DLD1 (cell line): ENCODE results near the gene GLIS2.

Source experiments
- in situ Hi-C: cut with HindIII; loops from 2 replicates; pipeline ENCODE4 v1.10.0; 2017; ENCODE audit warnings: low sequenced_read_pairs

Gene GLIS2

DNA sequence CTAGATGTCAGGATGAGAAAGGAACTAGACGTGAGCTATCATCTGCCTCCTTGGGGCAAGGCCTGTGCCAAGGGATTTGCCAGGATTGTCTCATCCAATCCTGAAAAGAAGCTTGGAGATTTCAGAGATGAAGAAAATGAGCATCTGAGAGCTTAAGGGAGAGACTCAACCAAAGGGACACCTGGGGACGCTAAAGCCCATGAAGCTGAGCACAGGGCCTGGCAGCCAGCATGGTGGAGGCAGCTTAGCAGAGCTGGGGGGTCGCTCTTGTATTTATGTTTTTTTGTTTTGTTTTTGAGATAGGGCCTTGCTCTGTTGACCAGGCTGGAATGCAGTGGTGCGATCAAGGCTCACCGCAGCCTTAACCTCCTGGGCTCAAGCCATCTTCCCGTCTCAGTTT lies 18.4 kb upstream of the GLIS2 start:
- in situ Hi-C loops, result no loop called here

DNA sequence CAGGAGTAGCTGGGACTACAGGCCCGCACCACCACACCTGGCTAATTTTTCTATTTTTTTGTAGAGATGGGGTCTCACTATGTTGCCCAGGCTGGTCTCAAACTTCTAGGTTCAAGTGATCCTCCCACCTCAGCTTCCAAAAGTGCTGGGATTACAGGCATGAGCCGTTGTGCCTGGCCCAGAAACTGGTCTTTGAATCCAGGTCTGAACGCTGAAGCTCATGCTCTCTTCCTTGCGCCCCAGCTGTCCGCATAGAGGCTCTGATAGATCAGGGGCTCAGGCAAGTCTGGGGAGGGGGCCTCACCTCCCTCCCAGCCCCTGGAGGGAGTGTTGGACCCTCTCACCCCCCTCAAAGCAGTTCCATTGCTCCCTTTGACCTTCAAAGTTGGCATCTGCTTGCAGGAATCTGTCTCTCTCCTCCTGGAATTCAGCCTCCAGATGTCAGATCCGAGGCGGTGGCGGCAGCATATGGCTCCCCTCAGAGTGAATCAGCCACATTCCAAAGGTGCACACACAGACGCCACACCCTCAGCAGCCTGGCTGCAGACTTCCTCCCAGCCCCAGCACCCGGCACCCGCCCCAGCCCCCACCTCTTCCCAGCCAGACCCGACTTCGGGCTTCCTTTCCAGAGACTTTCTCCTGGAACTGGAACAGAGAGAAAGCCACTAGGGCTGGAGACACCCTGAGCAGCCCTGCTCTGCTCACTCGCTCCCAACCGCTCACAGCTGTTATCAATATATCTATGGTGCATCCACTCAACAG lies 16.9 kb upstream of the GLIS2 start:
- in situ Hi-C loops, result no loop called here

DNA sequence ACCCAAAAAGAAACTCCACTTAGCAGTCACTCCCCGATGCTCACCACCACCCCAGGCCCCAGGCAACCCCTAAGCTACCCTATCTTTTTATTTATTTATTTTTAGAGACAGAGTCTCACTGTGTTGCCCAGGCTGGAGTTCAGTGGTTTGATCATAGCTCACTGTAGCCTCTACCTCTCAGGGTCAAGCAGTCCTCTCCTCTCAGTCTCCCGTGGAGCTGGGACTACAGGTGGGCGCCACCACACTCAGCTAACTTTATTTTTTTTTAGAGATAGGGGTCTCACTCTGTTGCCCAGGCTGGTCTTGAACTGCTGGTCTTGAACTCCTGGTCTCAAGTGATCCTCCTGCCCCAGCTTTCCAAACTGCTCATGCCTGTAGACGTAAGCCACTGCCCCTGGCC lies 14.7 kb upstream of the GLIS2 start:
- in situ Hi-C loops, result no loop called here

DNA sequence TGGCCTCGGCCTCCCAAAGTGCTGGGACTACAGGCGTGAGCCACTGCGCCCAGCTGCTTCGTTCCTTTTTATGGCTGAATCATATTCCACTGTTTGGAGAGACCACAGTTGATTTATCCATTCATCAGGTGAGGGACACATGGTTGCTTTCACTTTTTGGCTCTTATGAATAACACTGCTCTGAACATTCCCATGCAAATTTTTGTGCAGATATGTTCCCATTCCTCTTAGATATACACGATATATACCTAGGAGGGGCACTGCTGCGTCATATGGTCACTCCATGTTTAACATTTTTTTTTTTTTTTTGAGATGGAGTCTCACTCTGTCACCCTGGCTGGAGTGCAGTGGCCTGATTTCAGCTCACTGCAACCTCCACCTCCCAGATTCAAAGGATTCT lies 13.9 kb upstream of the GLIS2 start:
- in situ Hi-C loops, result no loop called here

DNA sequence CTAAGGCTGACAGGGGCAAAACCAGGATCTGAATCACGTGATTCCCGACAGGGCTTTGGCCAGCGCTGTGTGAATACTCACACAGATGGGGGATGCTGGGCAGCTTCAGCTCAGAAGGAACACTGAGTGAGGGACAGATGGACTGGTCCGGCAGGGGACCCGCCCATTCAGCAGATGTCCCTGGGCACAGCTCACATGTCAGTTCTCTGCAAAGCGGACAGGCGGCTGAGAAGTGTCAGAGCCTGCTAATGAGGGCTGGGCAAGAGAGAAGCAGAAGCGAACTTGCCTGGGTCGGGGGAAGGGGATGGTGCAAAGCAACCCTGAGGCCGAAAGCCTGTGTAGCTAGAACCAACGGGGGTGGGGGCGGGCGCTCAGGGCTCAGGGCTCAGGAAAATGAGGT lies 11.9 kb upstream of the GLIS2 start:
- in situ Hi-C loops, result no loop called here

DNA sequence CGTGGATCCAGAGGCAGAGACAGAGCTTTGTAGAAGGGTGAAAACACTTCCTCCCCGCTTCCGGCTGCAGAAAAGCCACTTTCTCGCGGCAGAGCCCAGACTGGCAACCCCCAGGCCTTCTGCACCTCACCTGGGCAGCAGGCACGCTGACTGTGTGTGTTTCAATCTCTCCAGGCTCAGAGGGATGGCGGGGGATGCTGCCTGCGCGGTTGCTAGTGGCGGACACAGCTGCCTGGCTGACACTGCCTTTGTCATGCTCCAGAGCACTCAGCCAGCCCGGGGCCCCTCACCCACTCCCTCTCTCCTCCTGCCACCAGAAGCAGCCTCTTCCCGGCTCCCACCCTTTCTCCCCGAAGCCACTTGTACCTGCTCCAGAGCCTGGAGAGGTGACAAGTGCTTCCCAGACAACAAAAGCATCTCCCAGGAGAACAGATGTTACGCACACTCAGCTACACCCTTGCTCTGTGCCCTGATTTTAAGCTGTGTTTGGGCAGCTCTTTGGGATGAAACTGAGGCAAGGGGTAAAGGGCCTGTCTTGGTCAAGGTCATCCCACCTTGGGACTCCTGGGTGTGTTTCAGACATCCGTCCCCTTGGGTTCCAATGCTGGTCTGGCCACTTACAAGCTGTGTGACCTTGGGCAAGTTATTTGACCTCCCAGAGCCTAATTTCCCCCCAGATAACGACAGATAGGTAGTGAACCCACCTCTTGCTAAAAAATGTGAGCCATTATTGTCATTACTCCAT lies 9.2 kb upstream of the GLIS2 start:
- in situ Hi-C loops, result no loop called here

DNA sequence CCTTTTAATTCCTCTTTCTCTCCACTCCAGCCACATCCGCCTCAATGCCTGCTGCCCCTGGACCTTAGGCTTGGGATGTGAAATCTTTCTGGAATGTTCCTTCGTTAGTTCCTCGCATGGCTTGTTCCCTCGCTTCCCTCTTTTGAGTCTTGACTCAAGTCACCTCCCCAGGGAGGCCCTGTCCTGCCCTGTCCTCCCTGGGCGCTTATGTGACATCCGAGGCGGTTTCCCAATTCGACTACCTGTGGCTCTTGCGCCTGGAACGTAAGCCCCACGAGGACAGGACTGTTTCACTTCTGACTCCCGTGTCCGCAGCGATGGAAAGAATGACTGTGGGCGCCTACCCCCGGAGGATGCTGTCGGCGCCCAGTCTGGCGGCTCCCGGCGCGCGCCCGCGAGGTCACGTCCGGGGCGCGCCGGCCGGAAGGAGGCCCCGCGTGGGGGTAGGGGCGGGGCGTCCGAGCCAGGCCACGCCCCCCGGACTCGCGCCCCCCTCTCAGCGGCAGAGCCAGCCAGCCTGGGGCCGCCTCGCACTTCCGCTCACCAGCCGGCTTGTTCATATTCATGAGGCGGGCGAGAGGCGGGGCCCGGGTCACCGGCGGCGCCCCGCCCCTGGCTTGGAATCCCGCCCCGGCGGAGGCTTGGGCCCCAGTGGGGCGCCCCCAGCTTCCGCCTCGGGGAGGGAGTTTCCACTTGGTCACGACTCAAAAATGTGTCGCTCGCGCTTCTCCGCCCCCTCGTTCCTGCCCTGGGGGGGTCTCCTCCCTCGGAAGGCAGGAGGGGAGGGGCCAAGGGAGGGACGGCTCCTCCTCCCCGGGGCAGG lies 8.4 kb upstream of the GLIS2 start:
- in situ Hi-C loops, result no loop called here

DNA sequence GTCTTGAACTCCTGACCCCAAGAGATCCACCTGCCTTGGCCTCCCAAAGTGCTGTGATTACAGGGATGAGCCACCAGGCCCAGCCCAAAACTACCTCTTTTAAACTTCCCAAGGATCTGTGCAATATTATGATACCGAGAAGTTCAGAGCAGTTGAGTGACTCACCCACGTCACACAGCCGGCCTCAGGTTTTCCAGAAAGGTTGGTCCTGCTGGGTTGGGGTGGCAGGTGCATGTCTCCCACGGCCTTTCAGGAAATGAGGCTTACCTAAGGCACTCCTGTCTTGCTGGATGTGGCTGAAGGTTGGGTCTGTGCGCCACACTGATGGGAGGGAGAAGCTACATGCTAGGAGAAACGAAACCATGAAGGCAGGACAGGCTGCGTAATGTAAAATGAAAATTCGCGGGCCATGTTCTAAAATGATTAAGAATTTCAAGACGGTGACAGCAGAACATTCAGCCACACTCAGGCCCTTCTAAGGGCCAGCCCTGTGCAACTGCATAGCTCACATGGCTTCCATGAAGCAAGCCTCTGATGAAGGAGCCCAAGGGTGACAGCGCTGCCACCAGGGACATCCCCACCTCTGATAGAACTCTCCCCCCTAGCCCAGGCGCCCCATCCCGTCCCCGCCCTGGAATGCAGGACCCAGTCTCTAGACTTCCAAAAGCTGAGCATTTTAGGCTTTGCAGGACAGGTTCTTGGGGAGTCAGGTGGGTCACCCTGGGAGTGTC lies 6.6 kb upstream of the GLIS2 start:
- in situ Hi-C loops, result no loop called here

DNA sequence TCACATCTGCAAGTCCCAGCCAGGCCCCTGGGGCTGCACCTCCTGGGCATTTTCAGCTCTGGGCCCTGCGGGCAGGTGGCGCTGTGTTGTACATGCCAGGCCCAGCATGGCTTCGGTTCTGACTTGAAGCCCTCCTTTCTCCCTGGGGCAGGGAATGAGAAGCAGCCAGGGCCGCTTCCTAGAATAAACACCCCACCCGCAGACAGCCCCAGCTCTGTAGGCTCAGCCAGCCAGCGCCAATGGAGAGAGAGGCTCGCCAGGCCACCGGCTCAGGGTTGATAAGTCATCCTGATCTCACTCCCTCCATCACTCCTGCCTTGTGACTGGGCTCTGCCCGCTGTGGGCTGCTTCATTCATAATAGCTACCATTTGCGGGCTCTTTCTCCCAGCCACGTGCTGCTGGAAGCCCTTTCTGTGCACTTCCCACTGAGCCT lies 6.0 kb upstream of the GLIS2 start:
- in situ Hi-C loops, result no loop called here

DNA sequence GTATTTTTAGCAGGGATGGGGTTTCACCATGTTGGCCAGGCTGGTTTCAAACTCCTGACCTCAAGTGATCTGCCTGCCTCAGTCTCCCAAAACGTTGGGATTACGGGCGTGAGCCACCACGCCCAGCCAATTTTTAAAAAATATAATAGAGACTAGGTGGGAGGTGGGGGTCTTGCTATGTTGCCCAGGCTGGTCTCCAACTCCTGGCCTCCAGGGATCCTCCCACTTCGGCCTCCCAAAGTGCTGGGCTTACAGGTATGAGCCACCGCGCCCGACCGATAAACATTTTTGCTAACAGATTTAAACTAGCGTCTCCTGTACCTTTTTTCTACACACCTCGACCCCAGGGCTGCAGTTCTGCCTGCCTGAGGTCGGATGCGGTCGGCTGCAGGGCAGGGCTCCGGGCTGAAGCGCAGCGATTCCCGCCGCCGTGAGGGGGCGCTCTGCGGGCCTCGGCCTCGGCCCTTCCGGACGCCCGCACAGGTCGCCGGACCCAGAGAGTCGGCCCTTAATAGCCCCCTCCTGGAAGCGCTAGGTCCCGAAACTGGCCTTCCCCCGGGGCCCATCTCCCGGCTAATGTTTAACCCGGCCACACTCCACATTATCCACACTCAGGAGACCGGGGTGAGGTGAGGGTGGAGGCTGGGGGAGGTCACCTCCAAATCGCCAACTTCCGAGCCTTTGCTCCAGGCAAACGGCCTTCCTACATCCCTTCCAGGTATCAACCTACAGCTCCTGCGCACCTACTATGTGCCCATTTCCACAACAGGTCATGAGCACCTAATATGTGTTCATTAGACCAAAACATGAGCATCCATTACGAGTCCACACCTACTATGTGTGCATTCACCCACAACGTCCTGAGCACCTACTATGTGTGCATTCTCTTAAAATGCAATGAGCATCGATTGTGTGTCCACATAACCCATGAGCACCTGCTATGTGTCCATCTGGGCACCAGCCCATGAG lies 2.0 kb upstream of the GLIS2 start:
- in situ Hi-C loops, result no loop called here

DNA sequence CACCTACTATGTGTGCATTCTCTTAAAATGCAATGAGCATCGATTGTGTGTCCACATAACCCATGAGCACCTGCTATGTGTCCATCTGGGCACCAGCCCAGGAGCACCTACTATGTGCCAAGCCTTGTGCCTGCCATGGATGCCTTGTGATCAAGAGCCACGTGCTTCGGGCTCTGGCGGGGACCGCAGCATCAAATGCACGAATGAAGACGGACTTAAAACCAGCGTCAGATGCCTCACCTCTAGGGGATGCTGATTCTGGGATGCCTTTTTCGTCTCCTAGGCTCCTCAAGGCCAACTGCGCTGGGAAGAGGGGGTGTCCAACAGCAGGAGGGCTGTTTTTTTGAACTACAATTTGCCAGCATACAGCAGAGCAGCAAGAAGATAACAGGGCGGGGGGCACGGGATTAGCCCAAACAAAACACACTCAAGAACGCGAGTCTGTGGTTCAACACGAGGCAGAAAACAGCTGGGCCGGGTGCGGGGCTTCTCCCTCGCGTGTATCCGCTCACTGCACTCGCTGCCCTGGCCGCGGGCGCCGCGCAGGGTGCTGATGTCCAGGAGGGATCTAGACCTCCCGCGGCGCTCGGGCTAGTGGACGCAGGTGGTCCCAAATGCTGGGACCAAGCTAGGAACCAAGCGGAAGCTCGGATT lies 1.2 kb upstream of the GLIS2 start:
- in situ Hi-C loops, result no loop called here

DNA sequence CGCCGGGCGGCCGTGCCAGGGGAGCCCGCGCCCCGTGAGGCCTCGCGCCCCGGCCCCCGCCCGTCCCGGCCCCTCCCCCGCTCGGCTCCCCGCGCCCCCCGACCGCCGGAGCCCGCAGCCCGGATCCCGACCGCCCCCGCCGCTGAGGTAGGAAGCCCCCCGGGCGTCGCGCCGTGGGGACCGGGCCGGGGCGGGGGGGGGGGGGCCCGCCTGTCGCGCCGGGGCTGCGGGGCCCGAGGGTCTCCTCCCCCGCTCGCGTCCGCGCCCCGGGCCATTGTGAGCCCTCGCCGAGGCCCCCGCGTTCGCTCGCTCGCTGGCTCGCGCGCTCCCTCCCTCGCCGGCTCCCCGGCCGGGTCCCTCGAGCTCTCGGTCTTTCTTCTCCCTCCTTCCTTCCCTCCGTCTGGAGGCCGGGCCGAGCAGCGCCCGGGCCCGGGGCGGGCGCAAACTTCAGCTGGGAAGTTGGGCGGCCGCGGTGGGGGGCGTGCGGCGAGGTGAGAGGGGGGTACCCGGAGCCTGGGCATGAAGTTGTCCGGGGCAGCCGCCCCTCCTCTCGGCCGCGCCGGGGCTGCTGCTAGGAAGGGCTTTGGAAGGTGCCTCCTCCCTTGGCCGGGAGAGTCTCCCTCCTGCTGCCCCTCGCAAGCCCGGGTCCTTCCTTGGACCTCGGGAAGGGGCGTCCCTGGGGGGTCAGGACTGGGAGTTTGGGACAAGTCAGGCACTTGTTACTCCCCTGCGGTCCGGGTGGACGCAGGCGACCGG lies 419 bp downstream of the GLIS2 start:
- in situ Hi-C loops, result no loop called here

DNA sequence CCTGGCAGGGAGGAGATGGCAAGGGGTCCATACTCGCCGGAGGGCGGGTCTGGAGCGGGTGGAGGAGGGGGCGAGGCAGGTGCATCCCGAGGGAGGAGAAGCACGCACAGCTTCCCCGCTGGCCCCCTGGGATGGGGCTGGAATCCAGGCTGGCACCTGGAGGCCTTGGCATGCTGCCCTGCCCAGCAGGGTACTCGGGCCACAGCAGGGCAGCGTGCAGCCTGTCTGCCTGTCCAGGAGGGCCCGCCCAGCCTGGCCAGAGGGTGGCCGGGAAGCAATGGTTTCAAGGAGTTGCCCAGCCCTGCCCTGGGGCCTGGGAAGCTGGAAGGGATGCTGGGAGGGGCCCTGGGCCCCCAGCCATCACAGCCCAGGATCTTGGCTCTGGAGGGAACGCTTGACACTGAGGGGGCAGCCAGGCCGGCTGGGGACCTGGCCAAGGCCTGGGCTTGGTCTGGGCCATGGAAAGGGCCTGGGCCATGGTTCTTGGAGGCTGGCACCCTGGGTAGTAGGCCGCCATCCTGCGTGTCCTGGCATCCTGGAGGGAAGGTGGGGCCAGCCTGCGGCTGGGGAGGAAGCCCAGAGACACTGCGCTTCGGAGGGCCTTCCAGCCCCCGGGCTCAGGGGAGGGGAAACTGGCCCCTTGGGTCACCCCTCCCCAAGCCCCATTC lies 1.1 kb downstream of the GLIS2 start:
- in situ Hi-C loops, result no loop called here

DNA sequence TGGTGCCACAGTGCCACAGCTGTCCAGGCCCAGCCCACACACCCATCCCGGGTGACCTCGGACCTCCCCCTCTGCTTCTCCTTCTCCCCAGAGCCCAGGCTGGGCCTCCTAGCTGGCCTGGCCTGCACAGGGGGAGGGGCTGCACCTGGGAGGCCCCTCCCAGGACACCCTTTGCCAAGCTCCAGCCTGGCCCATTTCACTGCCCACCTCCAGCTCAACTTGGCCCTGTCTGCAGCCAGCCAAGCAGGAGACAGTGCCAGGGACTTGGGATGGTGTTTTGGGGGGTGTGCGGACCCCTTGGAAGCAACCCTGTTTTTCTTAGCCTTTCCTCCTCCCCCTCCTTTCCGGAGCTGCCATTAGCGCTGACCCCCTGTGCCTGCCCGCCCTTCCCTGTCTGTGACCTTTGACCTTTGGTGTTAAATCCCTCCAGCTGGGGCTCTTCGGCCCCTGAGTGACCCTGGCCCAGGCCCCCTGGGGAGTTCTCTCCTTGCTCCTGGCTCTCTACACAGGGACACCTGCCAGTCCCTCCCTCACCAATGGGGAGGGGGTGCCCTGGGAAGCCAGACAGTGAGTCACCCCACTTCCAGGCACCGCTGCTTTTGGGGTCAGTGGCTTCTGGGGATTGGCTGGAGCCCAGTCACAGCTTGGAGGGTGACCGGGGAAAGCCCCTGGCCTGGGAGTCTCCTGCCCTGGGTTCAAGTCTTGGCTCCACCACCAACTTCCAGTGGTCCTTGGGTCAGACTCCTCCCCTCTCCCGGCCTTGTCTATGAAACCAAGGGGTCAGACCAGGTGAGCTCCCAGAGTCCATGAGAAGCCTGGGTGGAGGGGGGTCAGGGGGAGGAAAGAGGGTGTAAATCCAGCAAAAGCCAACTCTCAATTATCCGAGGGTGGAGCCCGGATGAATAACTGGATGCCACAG lies 1.9 kb downstream of the GLIS2 start:
- in situ Hi-C loops, result no loop called here

DNA sequence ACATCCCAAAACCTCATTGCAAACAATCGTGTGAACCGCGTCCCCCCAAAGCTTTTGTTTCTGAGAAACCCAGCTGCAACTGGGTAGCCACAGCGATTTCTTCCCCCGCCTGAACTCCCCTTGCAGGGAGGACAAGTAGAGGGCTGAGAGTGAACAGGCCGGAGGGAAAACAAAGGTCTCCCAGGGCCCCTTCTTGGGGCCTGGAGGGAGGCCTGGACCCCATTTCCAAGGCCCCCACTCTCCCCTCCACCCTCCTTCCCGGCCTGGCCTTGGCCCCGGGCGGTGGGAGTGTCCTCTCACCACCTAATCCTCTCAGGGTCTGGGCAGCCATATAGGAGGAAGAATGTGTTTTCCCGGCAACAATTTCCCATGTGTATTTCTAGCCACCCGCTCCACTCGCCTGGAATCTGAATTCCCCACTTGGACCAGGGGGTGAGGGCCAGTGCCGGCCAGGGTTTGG lies 2.6 kb downstream of the GLIS2 start:
- in situ Hi-C loops, result no loop called here

DNA sequence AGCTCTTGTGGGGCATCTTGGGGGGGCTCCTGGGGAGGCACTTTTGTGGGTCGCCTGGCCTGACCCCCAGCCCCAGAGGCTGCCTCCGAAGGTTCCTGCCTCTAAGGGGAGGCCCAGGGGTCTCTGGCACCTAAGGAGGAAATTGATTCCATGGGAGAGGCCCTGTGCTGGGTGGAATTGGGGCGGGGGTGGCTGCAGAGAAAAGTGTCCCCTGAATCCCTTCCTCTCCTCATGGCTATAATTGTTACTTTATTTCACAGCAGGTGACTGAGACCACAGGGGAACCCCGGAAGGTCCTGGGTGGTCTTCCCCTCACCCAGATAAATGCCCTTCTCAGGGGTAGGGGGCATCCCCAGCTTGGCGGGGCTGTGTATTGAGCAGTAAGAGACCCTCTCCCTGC lies 3.1 kb downstream of the GLIS2 start:
- in situ Hi-C loops, result no loop called here
